Lung (tissue), 12 donors: ENCODE measurements around the gene RALGPS1. TPM values are rescaled to one million over a fixed set of nuclear protein-coding genes. Genes with fewer than 3 reads are reported as not detected.

ENCODE experiments used
- ATAC-seq: fragments of 200-7000 bp; cut with Tn5 transposase; one replicate; pipeline ENCODE4 v1.9.1; 2020; ENCODE audit warnings: moderate number of reproducible peaks; ENCODE audit not compliant: insufficient read depth, low FRiP score
- DNase-seq, 3 donors: peaks; one replicate each; pipeline ENCODE4 v3.0.0-alpha.2; 2013 to 2017
- H3K27ac ChIP-seq, 2 donors: one replicate each; pipeline ENCODE4 v1.5.1; 2013; ENCODE audit warnings: mild to moderate bottlenecking in 2 of 2, moderate library complexity in 2 of 2, control low read depth in 1 of 2, inconsistent platforms in 1 of 2, low read depth in 1 of 2, low read length in 1 of 2
- H3K27me3 ChIP-seq, 3 donors: one replicate each; pipeline ENCODE4 v1.5.1; 2013; ENCODE audit warnings: low read length in 2 of 3; ENCODE audit not compliant: control insufficient read depth in 3 of 3, insufficient read depth in 3 of 3
- H3K36me3 ChIP-seq, 4 donors: one replicate each; pipeline ENCODE4 v1.5.1; 2013; ENCODE audit warnings: low read length in 4 of 4, mild to moderate bottlenecking in 1 of 4, moderate library complexity in 1 of 4; ENCODE audit not compliant: control insufficient read depth in 4 of 4, insufficient read depth in 4 of 4
- H3K4me1 ChIP-seq, 5 donors: one replicate each; pipeline ENCODE4 v1.5.1; 2013; ENCODE audit warnings: low read length in 5 of 5, mild to moderate bottlenecking in 2 of 5, moderate library complexity in 1 of 5; ENCODE audit not compliant: control insufficient read depth in 5 of 5, insufficient read depth in 5 of 5
- H3K4me3 ChIP-seq: one replicate; pipeline ENCODE4 v1.5.1; 2013; ENCODE audit warnings: mild to moderate bottlenecking, control low read depth, moderate library complexity
- H3K9ac ChIP-seq, 2 donors: one replicate each; pipeline ENCODE4 v1.5.1; 2013; ENCODE audit warnings: low read length in 2 of 2, control low read depth in 1 of 2; ENCODE audit not compliant: insufficient read depth in 1 of 2
- H3K9me3 ChIP-seq, 4 donors: one replicate each; pipeline ENCODE4 v1.5.1; 2013; ENCODE audit warnings: low read length in 3 of 4, mild to moderate bottlenecking in 1 of 4, moderate library complexity in 1 of 4; ENCODE audit not compliant: control insufficient read depth in 4 of 4, insufficient read depth in 3 of 4
- WGBS, 2 donors: extraction: QIAGEN DNeasy Blood & Tissue Kit; methylation state at CpG; one replicate each; pipeline ENCODE4 v1.1.7; 2013; 5-methylcytosine and 5-hydroxymethylcytosine counted together
- polyA plus RNA-seq, 2 donors: library from polyadenylated mRNA; stranded (reverse); fragments of 200-250 nt; gene quantifications; one replicate each; pipeline ENCODE4 v1.2.1, GENCODE V29; 2013
- total RNA-seq, 2 donors: library from RNA; depleted of rRNA in 1 of 2; stranded (reverse); fragments of >200 nt in 1 of 2; gene quantifications; one replicate each; pipeline ENCODE4 v1.2.1, GENCODE V29; 2014 to 2021
- TF ChIP-seq, protein P1 (sequence below): IDR thresholded peaks from 2 replicates; pipeline ENCODE4 v1.5.1; 2012; ENCODE audit warnings: mild to moderate bottlenecking; ENCODE audit errors: control extremely low read depth, extremely low read depth
- donor health status: control.
- donor health status: control.
- donor health status: Bipolar disorder and iron deficiency.
- donor health status: healthy.
- donor health status: DM: yes; HTN: yes; CAD: no.

The RALGPS1 gene
- total and polyA plus RNA-seq, 4 donors, result 3.5 to 30.3 (median 11.9) TPM

- TF ChIP-seq, protein P1, sequence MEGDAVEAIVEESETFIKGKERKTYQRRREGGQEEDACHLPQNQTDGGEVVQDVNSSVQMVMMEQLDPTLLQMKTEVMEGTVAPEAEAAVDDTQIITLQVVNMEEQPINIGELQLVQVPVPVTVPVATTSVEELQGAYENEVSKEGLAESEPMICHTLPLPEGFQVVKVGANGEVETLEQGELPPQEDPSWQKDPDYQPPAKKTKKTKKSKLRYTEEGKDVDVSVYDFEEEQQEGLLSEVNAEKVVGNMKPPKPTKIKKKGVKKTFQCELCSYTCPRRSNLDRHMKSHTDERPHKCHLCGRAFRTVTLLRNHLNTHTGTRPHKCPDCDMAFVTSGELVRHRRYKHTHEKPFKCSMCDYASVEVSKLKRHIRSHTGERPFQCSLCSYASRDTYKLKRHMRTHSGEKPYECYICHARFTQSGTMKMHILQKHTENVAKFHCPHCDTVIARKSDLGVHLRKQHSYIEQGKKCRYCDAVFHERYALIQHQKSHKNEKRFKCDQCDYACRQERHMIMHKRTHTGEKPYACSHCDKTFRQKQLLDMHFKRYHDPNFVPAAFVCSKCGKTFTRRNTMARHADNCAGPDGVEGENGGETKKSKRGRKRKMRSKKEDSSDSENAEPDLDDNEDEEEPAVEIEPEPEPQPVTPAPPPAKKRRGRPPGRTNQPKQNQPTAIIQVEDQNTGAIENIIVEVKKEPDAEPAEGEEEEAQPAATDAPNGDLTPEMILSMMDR, result peak; percentile 75
- Histone ChIP-seq H3K9ac (peak overlapping the region in 1 of 2 donors; percentile 40), H3K27me3 (no peaks in the 10 kb centered on the region), H3K4me3 (no peak overlapping the region), H3K27ac (peak overlapping the region in 1 of 2 donors; percentile 70), H3K36me3 (no peaks in the 10 kb centered on the region), H3K4me1 (peaks cover 0 to 16% (median 9%) of the 10 kb centered on the region in 5 donors), H3K9me3 (no peaks in the 10 kb centered on the region)
- DNase-seq (peak; percentile 40 to 58 (median 57)), ATAC-seq (no peak)
- WGBS, 2 donors, result 80 to 86% methylated on average over 12 of the region's 12 CpGs
Measured at GRCh38 chr9:126965541-126966428, 51.2 kb downstream of the RALGPS1 start.

- H3K9ac ChIP-seq, result no peak overlapping the region
- no peak overlapping the region for H3K27ac ChIP-seq
- H3K27me3 ChIP-seq, result no peaks in the 10 kb centered on the region
- no peaks in the 10 kb centered on the region for H3K9me3 ChIP-seq
- no peak for DNase-seq
- 95 to 97% methylated on average over 2 of the region's 2 CpGs for WGBS, 2 donors
- TF ChIP-seq, protein P1, result no peak
- H3K4me1 ChIP-seq, result peaks cover 0 to 10% (median 4%) of the 10 kb centered on the region in 5 donors
- H3K4me3 ChIP-seq, result no peak overlapping the region
- H3K36me3 ChIP-seq, result no peaks in the 10 kb centered on the region
- no peak for ATAC-seq
Measured at GRCh38 chr9:126971261-126971660, 56.7 kb downstream of the RALGPS1 start.

- ATAC-seq, result no peak
- Histone ChIP-seq H3K36me3 (no peaks in the 10 kb centered on the region), H3K27ac (no peak overlapping the region), H3K27me3 (no peaks in the 10 kb centered on the region), H3K9ac (no peak overlapping the region), H3K4me3 (no peak overlapping the region), H3K4me1 (peaks cover 0 to 15% (median 8%) of the 10 kb centered on the region in 5 donors), H3K9me3 (no peaks in the 10 kb centered on the region)
- DNase-seq, result no peak
- TF ChIP-seq, protein P1, result no peak
- 97 to 98% methylated on average over 10 of the region's 10 CpGs for WGBS, 2 donors
Measured at GRCh38 chr9:126973651-126974529, 59.3 kb downstream of the RALGPS1 start.
